Spleen (tissue), 11 donors: ENCODE data around the gene NEU3. TPM values are rescaled to one million over a fixed set of nuclear protein-coding genes. Genes with fewer than 3 reads are reported as not detected.

Experiments
- DNase-seq: peaks from one replicate; pipeline ENCODE4 v3.0.0-alpha.2; 2020
- H3K27ac ChIP-seq, 8 donors: fragments of 200-600 bp; sonication (generic) in 7 of 8; 1 replicate in 4 of 8; 2 replicates in 4 of 8; pipeline versions ENCODE4 v1.5.0 to v1.8.0; 2016 to 2021; ENCODE audit warnings: inconsistent platforms in 4 of 8, mild to moderate bottlenecking in 4 of 8, moderate library complexity in 1 of 8
- H3K27me3 ChIP-seq, 7 donors: fragments of 200-600 bp; sonication (generic) in 6 of 7; replicated peaks in 1 of 7; 1 replicate in 4 of 7; 2 replicates in 3 of 7; pipeline versions ENCODE4 v1.5.0 to v1.8.0; 2016 to 2021; ENCODE audit warnings: inconsistent platforms in 3 of 7, mild to moderate bottlenecking in 1 of 7
- H3K36me3 ChIP-seq, 6 donors: fragments of 200-600 bp; sonication (generic) in 5 of 6; 1 replicate in 4 of 6; 2 replicates in 2 of 6; pipeline versions ENCODE4 v1.5.0 to v1.8.0; 2016 to 2021; ENCODE audit warnings: inconsistent platforms in 2 of 6
- H3K4me1 ChIP-seq, 6 donors: fragments of 200-600 bp; sonication (generic) in 5 of 6; 1 replicate in 3 of 6; 2 replicates in 3 of 6; pipeline versions ENCODE4 v1.5.0 to v1.8.0; 2016 to 2021; ENCODE audit warnings: inconsistent platforms in 3 of 6
- H3K4me3 ChIP-seq, 8 donors: fragments of 200-600 bp; sonication (generic) in 7 of 8; 1 replicate in 4 of 8; 2 replicates in 4 of 8; pipeline versions ENCODE4 v1.5.0 to v1.8.0; 2016 to 2021; ENCODE audit warnings: inconsistent platforms in 4 of 8, mild to moderate bottlenecking in 4 of 8, moderate library complexity in 2 of 8
- H3K9me3 ChIP-seq, 8 donors: fragments of 200-600 bp; sonication (generic) in 7 of 8; 1 replicate in 4 of 8; 2 replicates in 4 of 8; pipeline versions ENCODE4 v1.5.0 to v1.8.0; 2016 to 2021; ENCODE audit warnings: inconsistent platforms in 4 of 8
- POLR2A ChIP-seq, 3 donors: fragments of 450-650 bp; IDR thresholded peaks; one replicate each; pipeline ENCODE4 v1.5.1; 2017; ENCODE audit warnings: antibody characterized with exemption in 3 of 3, mild to moderate bottlenecking in 1 of 3
- POLR2AphosphoS5 ChIP-seq, 3 donors: sonication (generic); formaldehyde crosslinking; IDR thresholded peaks; one replicate each; pipeline ENCODE4 v1.5.1; 2017; ENCODE audit warnings: antibody characterized with exemption in 3 of 3
- whole genome bisulfite sequencing, 5 donors: extraction: QIAGEN DNeasy Blood & Tissue Kit in 3 of 5; methylation state at CpG; one replicate each; pipeline versions ENCODE4 v1.1.5 to v1.1.7; 2013 to 2018; 5-methylcytosine and 5-hydroxymethylcytosine counted together
- intact Hi-C: fragments of 100-400 bp; cut with DNase I; formaldehyde crosslinking; loops from one replicate; pipeline ENCODE4 v1.15.0; 2023; ENCODE audit warnings: low total_unique reads
- polyA plus RNA-seq, 3 donors: library from polyadenylated mRNA; stranded (reverse); fragments of 200-250 nt; gene quantifications; one replicate each; pipeline ENCODE4 v1.2.1, GENCODE V29; 2013
- total RNA-seq, 7 donors: library from RNA; depleted of rRNA in 3 of 7; stranded (reverse); fragments of >200 nt in 3 of 7; fragmentation: NEBNext Ultra II Directional in 4 of 7; extraction: Animal tissue kit (Norgen Biotek cat#: 25700) in 4 of 7; gene quantifications; one replicate each; pipeline versions ENCODE4 v1.1.0 to v1.2.1, GENCODE V29; 2016 to 2021
- TF ChIP-seq, protein P1 (sequence below), 11 experiments: fragments of 200-600 bp in 7 of 11; fragments of 450-650 bp in 4 of 11; sonication (generic) in 4 of 11; IDR thresholded peaks in 8 of 11; conservative IDR thresholded peaks in 3 of 11; 1 replicate in 7 of 11; 2 replicates in 4 of 11; pipeline versions ENCODE4 v1.4.0 to v1.8.0; 2016 to 2021; ENCODE audit warnings: antibody characterized with exemption in 11 of 11, inconsistent platforms in 4 of 11, mild to moderate bottlenecking in 1 of 11
- donor health status: healthy with polysubstance abuse.
- donor health status: DM: no; HTN: no; CAD: no; lungs with moderate emphysema.
- donor health status: DM: no; HTN: no; CAD: no.
- donor health status: Bipolar disorder and iron deficiency.
- donor health status: healthy.
- donor health status: DM: no; HTN: no; CAD: no.
- donor health status: DM: yes; HTN: yes; CAD: no.

Gene NEU3
- total and polyA plus RNA-seq, 10 donors: 2.8 to 14.9 (median 13.3) TPM

GRCh38 chr11:75031771-75032549 lies 43.2 kb downstream of the NEU3 start:
- DNase-seq: peak; percentile 85
- Histone ChIP-seq H3K9me3 (no peaks in the 10 kb centered on the region), H3K4me3 (no peak overlapping the region), H3K36me3 (no peaks in the 10 kb centered on the region), H3K27me3 (no peaks in the 10 kb centered on the region), H3K27ac (no peak overlapping the region), H3K4me1 (peaks cover 0 to 10% (median 0%) of the 10 kb centered on the region in 6 donors)
- no peak for TF ChIP-seq POLR2AphosphoS5 (IDR thresholded peaks at IDR 0.05)
- TF ChIP-seq, protein P1, sequence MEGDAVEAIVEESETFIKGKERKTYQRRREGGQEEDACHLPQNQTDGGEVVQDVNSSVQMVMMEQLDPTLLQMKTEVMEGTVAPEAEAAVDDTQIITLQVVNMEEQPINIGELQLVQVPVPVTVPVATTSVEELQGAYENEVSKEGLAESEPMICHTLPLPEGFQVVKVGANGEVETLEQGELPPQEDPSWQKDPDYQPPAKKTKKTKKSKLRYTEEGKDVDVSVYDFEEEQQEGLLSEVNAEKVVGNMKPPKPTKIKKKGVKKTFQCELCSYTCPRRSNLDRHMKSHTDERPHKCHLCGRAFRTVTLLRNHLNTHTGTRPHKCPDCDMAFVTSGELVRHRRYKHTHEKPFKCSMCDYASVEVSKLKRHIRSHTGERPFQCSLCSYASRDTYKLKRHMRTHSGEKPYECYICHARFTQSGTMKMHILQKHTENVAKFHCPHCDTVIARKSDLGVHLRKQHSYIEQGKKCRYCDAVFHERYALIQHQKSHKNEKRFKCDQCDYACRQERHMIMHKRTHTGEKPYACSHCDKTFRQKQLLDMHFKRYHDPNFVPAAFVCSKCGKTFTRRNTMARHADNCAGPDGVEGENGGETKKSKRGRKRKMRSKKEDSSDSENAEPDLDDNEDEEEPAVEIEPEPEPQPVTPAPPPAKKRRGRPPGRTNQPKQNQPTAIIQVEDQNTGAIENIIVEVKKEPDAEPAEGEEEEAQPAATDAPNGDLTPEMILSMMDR (IDR thresholded peaks at IDR 0.05 in 8 of 11, conservative IDR thresholded peaks at IDR 0.05 in 3 of 11): peak in 10 of 11 experiments; percentile 24 to 74 (median 62)
- intact Hi-C loops: loop anchor here (5.0 kb wide), 1 partner anchor 105 kb away; no protein-coding TSS in a partner anchor
- WGBS, 5 donors: 64 to 74% (median 73%) methylated on average over 8 of the region's 8 CpGs

DNA sequence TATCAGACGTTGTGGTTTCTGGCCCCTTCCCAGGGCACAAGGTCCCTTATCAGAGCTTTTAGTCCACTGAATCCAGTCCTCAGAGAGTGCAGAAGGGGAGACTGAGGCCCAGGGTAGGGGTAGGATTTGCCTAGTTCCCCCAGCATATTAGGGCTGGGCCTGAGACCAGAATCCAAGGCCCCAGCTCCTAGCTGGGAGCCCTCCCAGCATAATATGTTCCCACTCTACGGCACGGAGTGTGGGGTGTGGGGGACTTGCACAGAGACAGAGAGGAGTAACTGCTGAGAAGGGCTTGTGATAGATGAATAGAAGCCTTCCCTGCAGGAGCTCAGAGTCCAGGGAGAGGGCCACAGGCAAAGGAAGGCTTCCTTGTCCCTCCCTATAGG lies 43.8 kb downstream of the NEU3 start:
- 82 to 100% (median 90%) methylated on average over 3 of the region's 3 CpGs for WGBS, 5 donors
- intact Hi-C loops: loop anchor here (5.0 kb wide), 1 partner anchor 105 kb away; no protein-coding TSS in a partner anchor

DNA sequence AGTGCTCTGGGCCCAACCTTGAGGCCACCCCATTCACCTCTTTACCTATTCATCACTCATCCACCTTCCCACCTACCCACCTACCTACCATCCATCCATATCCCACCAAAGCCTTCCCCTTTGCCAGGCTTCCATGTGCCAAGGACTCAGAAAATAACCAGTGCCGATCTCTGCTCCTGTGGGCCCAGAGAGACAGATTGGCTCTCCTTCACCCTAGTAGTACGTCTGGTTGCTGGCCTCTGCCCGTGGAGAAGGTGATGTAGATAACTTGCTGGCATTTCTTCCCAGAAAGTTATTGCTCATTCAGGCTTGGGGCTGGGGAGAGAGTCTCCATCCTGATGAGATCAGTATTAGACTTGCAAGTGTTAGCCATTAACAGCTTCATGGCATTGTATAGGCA lies 45.2 kb downstream of the NEU3 start:
- TF ChIP-seq, protein P1 (IDR thresholded peaks at IDR 0.05 in 8 of 11, conservative IDR thresholded peaks at IDR 0.05 in 3 of 11): no peak
- TF ChIP-seq POLR2A (IDR thresholded peaks at IDR 0.05) (no peak), POLR2AphosphoS5 (IDR thresholded peaks at IDR 0.05) (no peak)
- 92 to 99% (median 95%) methylated on average over 3 of the region's 3 CpGs for WGBS, 5 donors
- H3K27me3 ChIP-seq: no peaks in the 10 kb centered on the region
- no peaks in the 10 kb centered on the region for H3K36me3 ChIP-seq
- H3K27ac ChIP-seq: no peak overlapping the region
- DNase-seq: no peak
- H3K4me1 ChIP-seq: peaks cover 0 to 10% (median 0%) of the 10 kb centered on the region in 6 donors
- intact Hi-C loops: loop anchor here (5.0 kb wide), 1 partner anchor 107 kb away; no protein-coding TSS in a partner anchor
- H3K9me3 ChIP-seq: no peaks in the 10 kb centered on the region
- no peak overlapping the region for H3K4me3 ChIP-seq

More for the DNA sequence above, 43.8 kb downstream of the NEU3 start:
- Histone ChIP-seq H3K9me3 (no peaks in the 10 kb centered on the region), H3K27ac (no peak overlapping the region), H3K27me3 (no peaks in the 10 kb centered on the region), H3K36me3 (no peaks in the 10 kb centered on the region), H3K4me3 (no peak overlapping the region), H3K4me1 (peaks cover 0 to 10% (median 0%) of the 10 kb centered on the region in 6 donors)
- TF ChIP-seq POLR2AphosphoS5 (IDR thresholded peaks at IDR 0.05) (no peak), POLR2A (IDR thresholded peaks at IDR 0.05) (no peak)
- TF ChIP-seq, protein P1 (IDR thresholded peaks at IDR 0.05 in 8 of 11, conservative IDR thresholded peaks at IDR 0.05 in 3 of 11): no peak
- no peak for DNase-seq

DNA sequence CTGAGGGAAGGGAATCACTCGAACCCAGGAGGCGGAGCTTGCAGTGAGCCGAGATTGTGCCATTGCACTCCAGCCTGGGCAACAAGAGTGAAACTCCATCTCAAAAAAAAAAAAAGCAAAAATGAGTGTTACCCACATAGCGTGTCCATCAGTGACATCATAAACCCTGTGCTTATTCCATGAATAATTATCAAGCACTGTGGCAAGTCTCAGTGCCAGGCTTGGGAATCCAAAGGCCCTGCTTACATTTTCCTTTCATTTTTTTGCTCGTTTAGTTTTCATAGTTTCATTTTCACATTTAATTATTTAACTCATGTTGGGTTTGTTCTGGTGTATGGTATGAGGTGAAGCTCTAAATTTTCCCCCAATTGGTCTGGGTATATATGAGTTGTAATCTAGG lies 46.5 kb downstream of the NEU3 start:
- 79 to 86% (median 82%) methylated on average over 5 of the region's 5 CpGs for WGBS, 5 donors
- Histone ChIP-seq H3K27ac (no peak overlapping the region), H3K9me3 (no peaks in the 10 kb centered on the region), H3K27me3 (no peaks in the 10 kb centered on the region), H3K36me3 (no peaks in the 10 kb centered on the region), H3K4me3 (no peak overlapping the region), H3K4me1 (peaks cover 0 to 10% (median 0%) of the 10 kb centered on the region in 6 donors)
- DNase-seq: no peak
- intact Hi-C loops: no loop called here
- TF ChIP-seq POLR2A (IDR thresholded peaks at IDR 0.05): no peak
- no peak for TF ChIP-seq POLR2AphosphoS5 (IDR thresholded peaks at IDR 0.05)
- TF ChIP-seq, protein P1 (IDR thresholded peaks at IDR 0.05 in 8 of 11, conservative IDR thresholded peaks at IDR 0.05 in 3 of 11): no peak
